GM12878 (cell line): ENCODE data around the gene GNB2. TPM values are rescaled to one million over a fixed set of nuclear protein-coding genes. Genes with fewer than 3 reads are reported as not detected.

Source experiments
- BACH1 ChIP-seq: fragments of 450-650 bp; IDR thresholded peaks from 2 replicates; pipeline ENCODE4 v1.6.1; 2017; ENCODE audit warnings: mild to moderate bottlenecking, borderline replicate concordance
- BRCA1 ChIP-seq: IDR thresholded peaks from 2 replicates; pipeline ENCODE4 v1.6.1; 2011; ENCODE audit warnings: low read depth, low read length, improper control_type of control experiment
- CBX3 ChIP-seq: fragments of 200-600 bp; sonication (generic); IDR thresholded peaks from 2 replicates; pipeline ENCODE4 v1.6.1; 2016; ENCODE audit warnings: low read depth, borderline replicate concordance
- CREB1 ChIP-seq: IDR thresholded peaks from 2 replicates; pipeline ENCODE4 v1.6.1; 2012; ENCODE audit warnings: low read depth, mild to moderate bottlenecking, inconsistent platforms
- EGR1 ChIP-seq, 2 experiments: IDR thresholded peaks; 1 replicate in 1 of 2; 2 replicates in 1 of 2; pipeline ENCODE4 v1.6.1; 2011 to 2012; ENCODE audit warnings: low read depth in 2 of 2, low read length in 2 of 2, borderline replicate concordance in 1 of 2, mild to moderate bottlenecking in 1 of 2, moderate library complexity in 1 of 2
- FOXM1 ChIP-seq: IDR thresholded peaks from 2 replicates; pipeline ENCODE4 v1.6.1; 2012; ENCODE audit warnings: low read depth, mild to moderate bottlenecking, inconsistent platforms, low read length, moderate library complexity
- GABPA ChIP-seq: IDR thresholded peaks from 2 replicates; pipeline ENCODE4 v1.6.1; 2014; ENCODE audit warnings: antibody characterized with exemption, low read depth, mild to moderate bottlenecking, inconsistent platforms
- HDAC2 ChIP-seq: fragments of 200-600 bp; sonication (generic); IDR thresholded peaks from 2 replicates; pipeline ENCODE4 v1.6.1; 2017
- MYC ChIP-seq: IDR thresholded peaks from 2 replicates; pipeline ENCODE4 v1.6.1; 2011; ENCODE audit warnings: mild to moderate bottlenecking, low read length, moderate library complexity, inconsistent platforms; ENCODE audit not compliant: insufficient read depth, insufficient replicate concordance, insufficient read length, severe bottlenecking
- NRF1 ChIP-seq: conservative IDR thresholded peaks from 2 replicates; pipeline ENCODE4 v1.6.1; 2011; ENCODE audit warnings: mild to moderate bottlenecking, low read depth, low read length, improper control_type of control experiment
- RAD21 ChIP-seq: IDR thresholded peaks from 2 replicates; pipeline ENCODE4 v1.6.1; 2011; ENCODE audit warnings: mild to moderate bottlenecking, low read depth, low read length, moderate library complexity; ENCODE audit not compliant: insufficient read depth
- RCOR1 ChIP-seq: conservative IDR thresholded peaks from 2 replicates; pipeline ENCODE4 v1.6.1; 2012; ENCODE audit warnings: low read depth, low read length, improper control_type of control experiment
- SMC3 ChIP-seq: IDR thresholded peaks from 2 replicates; pipeline ENCODE4 v1.6.1; 2011; ENCODE audit warnings: low read length, improper control_type of control experiment, borderline replicate concordance
- SRF ChIP-seq, 2 experiments: IDR thresholded peaks; 2 replicates each; pipeline ENCODE4 v1.6.1; 2011; ENCODE audit warnings: low read depth in 2 of 2, low read length in 2 of 2, mild to moderate bottlenecking in 1 of 2, moderate library complexity in 1 of 2
- TCF3 ChIP-seq: IDR thresholded peaks from 2 replicates; pipeline ENCODE4 v1.6.1; 2012; ENCODE audit warnings: low read depth, mild to moderate bottlenecking, low read length, borderline replicate concordance; ENCODE audit not compliant: insufficient read depth
- ZNF384 ChIP-seq: IDR thresholded peaks from 2 replicates; pipeline ENCODE4 v1.6.1; 2012; ENCODE audit warnings: low read depth, mild to moderate bottlenecking, low read length, improper control_type of control experiment, borderline replicate concordance
- polyA plus RNA-seq, 11 experiments: library from polyadenylated mRNA; depleted of rRNA in 4 of 11; unstranded in 6 of 11; stranded (reverse) in 5 of 11; fragments of >200 nt; fragmentation: Nextera tagmentation in 4 of 11; fragmentation: Illumina TruSeq in 1 of 11; extraction: Ambion mirVana in 4 of 11; extraction: Trizol in 1 of 11; gene quantifications; 1 replicate in 1 of 11; 2 replicates in 10 of 11; pipeline versions ENCODE4 v1.2.1 to v1.2.3, GENCODE V29; 2011 to 2016; ENCODE audit warnings: inconsistent platforms in 2 of 11, missing spikeins in 2 of 11, low read depth in 1 of 11
- total RNA-seq, 4 experiments: library from RNA; depleted of rRNA in 3 of 4; stranded (reverse); fragments of >200 nt in 3 of 4; fragmentation: Illumina TruSeq in 1 of 4; extraction: Trizol in 1 of 4; gene quantifications; 2 replicates each; pipeline versions ENCODE4 v1.2.1 to v1.2.3, GENCODE V29; 2013 to 2021
- TF ChIP-seq, protein P1 (sequence below): IDR thresholded peaks from 2 replicates; pipeline ENCODE4 v1.6.1; 2012; ENCODE audit warnings: mild to moderate bottlenecking, low read depth, low read length
- TF ChIP-seq, protein P2 (sequence below): fragments of 450-650 bp; IDR thresholded peaks from 2 replicates; pipeline ENCODE4 v1.6.1; 2014; ENCODE audit warnings: mild to moderate bottlenecking
- TF ChIP-seq, protein P3 (sequence below): fragments of 450-650 bp; IDR thresholded peaks from 2 replicates; pipeline ENCODE4 v1.6.1; 2017; ENCODE audit warnings: mild to moderate bottlenecking, moderate library complexity

GNB2 gene
- total and polyA plus RNA-seq, 10 of the 15 experiments (the other 5 are each of a cell fraction or from before 2014, with no cell fraction given) = 0.35 to 175 (median 59.7) TPM

- TF ChIP-seq, protein P1, sequence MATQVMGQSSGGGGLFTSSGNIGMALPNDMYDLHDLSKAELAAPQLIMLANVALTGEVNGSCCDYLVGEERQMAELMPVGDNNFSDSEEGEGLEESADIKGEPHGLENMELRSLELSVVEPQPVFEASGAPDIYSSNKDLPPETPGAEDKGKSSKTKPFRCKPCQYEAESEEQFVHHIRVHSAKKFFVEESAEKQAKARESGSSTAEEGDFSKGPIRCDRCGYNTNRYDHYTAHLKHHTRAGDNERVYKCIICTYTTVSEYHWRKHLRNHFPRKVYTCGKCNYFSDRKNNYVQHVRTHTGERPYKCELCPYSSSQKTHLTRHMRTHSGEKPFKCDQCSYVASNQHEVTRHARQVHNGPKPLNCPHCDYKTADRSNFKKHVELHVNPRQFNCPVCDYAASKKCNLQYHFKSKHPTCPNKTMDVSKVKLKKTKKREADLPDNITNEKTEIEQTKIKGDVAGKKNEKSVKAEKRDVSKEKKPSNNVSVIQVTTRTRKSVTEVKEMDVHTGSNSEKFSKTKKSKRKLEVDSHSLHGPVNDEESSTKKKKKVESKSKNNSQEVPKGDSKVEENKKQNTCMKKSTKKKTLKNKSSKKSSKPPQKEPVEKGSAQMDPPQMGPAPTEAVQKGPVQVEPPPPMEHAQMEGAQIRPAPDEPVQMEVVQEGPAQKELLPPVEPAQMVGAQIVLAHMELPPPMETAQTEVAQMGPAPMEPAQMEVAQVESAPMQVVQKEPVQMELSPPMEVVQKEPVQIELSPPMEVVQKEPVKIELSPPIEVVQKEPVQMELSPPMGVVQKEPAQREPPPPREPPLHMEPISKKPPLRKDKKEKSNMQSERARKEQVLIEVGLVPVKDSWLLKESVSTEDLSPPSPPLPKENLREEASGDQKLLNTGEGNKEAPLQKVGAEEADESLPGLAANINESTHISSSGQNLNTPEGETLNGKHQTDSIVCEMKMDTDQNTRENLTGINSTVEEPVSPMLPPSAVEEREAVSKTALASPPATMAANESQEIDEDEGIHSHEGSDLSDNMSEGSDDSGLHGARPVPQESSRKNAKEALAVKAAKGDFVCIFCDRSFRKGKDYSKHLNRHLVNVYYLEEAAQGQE = no peak
- no peak for TF ChIP-seq NRF1
- TF ChIP-seq SRF (IDR thresholded peaks at IDR 0.05; ENCODE audit: low read depth in 2 of 2, low read length in 2 of 2) = no peak
- TF ChIP-seq TCF3 = no peak
- TF ChIP-seq ZNF384 = peak; percentile 70
- TF ChIP-seq HDAC2 = no peak
- no peak for TF ChIP-seq EGR1 (IDR thresholded peaks at IDR 0.05; ENCODE audit: borderline replicate concordance in 1 of 2, low read depth in 2 of 2, low read length in 2 of 2)
- TF ChIP-seq GABPA = no peak
- TF ChIP-seq, protein P2, sequence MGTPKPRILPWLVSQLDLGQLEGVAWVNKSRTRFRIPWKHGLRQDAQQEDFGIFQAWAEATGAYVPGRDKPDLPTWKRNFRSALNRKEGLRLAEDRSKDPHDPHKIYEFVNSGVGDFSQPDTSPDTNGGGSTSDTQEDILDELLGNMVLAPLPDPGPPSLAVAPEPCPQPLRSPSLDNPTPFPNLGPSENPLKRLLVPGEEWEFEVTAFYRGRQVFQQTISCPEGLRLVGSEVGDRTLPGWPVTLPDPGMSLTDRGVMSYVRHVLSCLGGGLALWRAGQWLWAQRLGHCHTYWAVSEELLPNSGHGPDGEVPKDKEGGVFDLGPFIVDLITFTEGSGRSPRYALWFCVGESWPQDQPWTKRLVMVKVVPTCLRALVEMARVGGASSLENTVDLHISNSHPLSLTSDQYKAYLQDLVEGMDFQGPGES = no peak
- TF ChIP-seq BRCA1 = no peak
- TF ChIP-seq, protein P3, sequence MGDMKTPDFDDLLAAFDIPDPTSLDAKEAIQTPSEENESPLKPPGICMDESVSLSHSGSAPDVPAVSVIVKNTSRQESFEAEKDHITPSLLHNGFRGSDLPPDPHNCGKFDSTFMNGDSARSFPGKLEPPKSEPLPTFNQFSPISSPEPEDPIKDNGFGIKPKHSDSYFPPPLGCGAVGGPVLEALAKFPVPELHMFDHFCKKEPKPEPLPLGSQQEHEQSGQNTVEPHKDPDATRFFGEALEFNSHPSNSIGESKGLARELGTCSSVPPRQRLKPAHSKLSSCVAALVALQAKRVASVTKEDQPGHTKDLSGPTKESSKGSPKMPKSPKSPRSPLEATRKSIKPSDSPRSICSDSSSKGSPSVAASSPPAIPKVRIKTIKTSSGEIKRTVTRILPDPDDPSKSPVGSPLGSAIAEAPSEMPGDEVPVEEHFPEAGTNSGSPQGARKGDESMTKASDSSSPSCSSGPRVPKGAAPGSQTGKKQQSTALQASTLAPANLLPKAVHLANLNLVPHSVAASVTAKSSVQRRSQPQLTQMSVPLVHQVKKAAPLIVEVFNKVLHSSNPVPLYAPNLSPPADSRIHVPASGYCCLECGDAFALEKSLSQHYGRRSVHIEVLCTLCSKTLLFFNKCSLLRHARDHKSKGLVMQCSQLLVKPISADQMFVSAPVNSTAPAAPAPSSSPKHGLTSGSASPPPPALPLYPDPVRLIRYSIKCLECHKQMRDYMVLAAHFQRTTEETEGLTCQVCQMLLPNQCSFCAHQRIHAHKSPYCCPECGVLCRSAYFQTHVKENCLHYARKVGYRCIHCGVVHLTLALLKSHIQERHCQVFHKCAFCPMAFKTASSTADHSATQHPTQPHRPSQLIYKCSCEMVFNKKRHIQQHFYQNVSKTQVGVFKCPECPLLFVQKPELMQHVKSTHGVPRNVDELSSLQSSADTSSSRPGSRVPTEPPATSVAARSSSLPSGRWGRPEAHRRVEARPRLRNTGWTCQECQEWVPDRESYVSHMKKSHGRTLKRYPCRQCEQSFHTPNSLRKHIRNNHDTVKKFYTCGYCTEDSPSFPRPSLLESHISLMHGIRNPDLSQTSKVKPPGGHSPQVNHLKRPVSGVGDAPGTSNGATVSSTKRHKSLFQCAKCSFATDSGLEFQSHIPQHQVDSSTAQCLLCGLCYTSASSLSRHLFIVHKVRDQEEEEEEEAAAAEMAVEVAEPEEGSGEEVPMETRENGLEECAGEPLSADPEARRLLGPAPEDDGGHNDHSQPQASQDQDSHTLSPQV = no peak
- 0 out of 2 replicates have a peak, but pooled peaks have one; percentile 3 for TF ChIP-seq SMC3
- TF ChIP-seq CREB1 = no peak
- TF ChIP-seq MYC = no peak
- 0 out of 2 replicates have a peak, but pooled peaks have one; percentile 34 for TF ChIP-seq BACH1
- no peak for TF ChIP-seq CBX3
- no peak for TF ChIP-seq FOXM1
- TF ChIP-seq RCOR1 = no peak
- no peak for TF ChIP-seq RAD21
Measured at GRCh38 chr7:100632951-100633717, 40.4 kb upstream of the GNB2 start (continued).
